NCI-H2171 treated with DMSO at 0.1 percent for 48 hours (cell line): ENCODE measurements around the gene HDAC4.

Experiments
- DNase-seq: peaks from one replicate; lab custom pipeline; 2025; lab: John Stamatoyannopoulos, UW

Gene HDAC4

DNA sequence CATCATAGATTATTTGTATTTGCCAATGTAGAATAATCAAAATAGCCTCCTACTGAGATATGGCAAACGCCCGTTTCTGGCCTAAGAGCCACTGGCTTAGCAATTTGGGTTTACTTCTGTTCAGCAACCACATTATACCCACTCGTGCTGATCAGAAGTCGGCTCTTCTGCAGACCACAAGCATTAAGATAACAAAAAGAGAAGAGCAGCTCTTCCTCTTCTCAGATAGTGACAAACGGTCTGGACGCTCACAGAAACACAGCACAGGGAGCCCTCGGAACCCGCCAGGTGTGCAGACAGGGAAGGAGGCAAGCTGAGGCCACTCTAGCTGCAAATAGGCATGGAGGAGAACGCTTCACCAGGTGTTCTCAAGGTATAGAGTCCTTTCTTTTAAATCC lies 164.0 kb downstream of the HDAC4 start:
- no peak for DNase-seq

DNA sequence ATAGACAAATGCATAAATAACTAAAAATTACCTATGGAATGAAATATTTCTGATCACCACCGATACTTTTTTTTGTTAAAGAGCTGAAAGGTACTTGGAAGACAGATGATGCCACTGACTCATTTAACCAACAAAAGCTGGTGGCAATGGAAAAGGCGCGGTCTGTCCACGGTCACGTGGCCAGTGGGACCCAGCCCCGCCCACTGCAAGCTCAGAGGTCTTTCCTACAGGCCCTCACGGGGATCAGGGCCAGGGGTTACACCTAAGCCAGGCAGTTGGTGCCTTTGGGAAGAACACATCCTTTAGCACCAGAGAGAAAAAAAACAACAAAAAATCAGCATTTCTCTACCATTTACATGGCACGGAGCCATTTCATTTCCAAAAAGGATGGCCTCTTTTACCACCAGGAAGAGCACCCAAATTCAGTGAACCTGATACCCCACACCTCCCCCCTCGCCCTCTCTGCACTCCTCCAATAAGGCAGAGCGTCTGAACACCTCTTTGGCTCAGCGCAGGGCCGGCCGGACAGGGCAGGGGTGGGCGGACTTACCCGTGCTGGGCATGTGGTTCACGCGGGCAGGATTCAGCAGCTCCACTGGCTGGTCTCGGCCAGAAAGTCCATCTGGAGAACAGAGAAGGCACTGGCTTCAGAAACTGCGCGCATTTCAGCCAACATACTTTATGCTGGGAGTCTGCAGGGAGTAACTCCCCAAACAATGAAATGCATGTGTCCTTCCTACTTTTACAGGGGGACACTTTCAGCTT lies 164.6 kb downstream of the HDAC4 start:
- DNase-seq, result no peak

DNA sequence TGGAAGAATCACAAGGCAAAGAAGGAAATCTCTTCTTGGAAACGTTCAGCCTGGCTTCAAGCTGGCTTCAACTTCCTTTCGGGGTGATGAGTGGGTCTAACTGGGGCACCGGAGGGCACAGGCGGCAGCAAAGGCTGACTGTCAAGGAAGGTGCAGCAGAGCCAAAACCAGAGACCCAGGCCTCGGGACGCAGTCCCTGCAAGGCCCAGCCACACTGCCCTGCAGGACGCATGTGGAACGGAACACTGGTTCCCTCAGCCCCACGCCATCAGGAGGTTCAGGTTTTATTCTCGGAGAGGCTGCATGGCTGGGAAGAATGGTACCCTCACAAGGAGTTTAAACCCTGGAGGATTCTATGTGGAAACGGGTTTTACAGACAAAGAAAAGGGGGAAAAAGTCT lies 165.5 kb downstream of the HDAC4 start:
- no peak for DNase-seq

DNA sequence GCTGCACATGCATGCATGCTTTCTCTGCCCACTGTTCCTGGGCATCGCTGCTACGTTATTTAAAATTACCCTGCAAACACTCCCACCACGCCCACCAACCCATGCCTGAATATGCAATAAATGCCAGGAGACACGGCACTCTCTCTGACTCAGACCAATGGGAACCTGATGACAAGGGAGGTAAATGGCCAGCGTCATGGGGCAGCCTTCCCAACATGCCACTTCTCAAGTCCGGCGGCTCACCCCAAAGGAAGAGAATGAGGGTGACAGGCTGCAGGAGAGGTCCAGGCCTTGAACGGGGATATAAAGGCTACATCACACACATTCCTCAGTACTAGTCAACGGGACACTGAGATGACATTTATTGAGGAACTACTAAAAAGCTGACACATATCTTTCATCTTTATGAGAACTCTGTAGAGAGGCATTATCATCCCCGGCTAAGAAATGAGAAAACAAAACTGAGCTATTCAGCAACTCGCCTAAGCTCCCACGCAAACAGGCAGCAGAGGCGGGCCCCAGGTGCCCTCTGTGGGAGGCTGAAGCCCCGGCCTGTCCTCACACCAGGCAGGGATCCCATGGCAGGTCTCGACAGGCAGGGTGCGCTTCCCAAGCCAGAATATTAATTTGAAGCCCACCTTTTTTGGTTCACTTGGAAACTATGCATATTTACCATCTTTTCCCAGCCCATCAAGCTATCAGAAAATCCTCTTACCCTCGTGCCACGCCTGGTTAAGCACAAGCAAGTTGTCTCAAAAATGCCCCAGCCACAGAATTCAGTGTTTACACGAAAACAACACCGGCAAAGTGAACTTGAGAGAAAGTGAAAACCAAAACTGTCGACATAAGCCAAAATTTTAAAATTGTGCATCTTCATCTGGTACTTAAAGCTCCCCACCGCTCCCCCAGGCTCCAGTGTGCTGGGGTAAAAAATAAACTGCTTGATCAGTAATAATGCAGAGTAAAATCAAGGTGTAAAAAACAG lies 166.3 kb downstream of the HDAC4 start:
- no peak for DNase-seq

DNA sequence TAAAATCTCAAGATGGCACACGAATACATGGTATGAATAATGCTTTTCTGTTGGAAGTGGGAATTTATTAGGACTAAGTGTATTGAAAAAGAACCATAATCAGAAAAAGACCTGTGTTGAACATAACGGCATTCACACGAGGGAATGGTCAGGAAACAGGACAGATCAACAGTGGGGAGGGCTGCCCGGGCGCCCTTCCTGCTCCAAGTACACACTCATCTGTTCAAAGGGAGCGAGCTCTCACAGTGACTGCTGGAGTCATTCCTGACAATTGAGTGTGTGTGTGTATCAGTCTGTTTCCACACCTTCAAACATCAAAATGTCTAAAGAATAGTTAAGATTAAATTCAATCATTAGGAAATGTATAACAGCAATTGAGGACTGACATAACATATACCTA lies 167.2 kb downstream of the HDAC4 start:
- no peak for DNase-seq

DNA sequence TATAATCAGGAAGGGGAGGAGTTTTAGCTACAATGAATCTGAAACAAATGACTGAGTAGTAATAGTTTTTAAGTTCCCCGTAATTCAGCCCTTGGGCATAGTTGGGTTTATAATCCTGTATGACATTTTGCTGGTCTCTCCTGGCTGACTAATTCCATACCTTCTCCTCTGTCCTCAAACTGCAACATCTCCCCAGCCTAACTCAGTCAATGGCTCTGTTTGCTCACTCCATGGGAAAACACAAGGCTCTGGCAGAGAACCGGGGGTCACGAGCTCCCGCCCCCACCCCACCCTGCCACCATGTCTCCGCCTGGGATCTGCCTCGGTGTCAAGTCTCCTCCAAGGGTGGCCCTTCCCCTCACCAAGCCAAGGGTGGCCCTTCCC lies 168.6 kb downstream of the HDAC4 start:
- no peak for DNase-seq

DNA sequence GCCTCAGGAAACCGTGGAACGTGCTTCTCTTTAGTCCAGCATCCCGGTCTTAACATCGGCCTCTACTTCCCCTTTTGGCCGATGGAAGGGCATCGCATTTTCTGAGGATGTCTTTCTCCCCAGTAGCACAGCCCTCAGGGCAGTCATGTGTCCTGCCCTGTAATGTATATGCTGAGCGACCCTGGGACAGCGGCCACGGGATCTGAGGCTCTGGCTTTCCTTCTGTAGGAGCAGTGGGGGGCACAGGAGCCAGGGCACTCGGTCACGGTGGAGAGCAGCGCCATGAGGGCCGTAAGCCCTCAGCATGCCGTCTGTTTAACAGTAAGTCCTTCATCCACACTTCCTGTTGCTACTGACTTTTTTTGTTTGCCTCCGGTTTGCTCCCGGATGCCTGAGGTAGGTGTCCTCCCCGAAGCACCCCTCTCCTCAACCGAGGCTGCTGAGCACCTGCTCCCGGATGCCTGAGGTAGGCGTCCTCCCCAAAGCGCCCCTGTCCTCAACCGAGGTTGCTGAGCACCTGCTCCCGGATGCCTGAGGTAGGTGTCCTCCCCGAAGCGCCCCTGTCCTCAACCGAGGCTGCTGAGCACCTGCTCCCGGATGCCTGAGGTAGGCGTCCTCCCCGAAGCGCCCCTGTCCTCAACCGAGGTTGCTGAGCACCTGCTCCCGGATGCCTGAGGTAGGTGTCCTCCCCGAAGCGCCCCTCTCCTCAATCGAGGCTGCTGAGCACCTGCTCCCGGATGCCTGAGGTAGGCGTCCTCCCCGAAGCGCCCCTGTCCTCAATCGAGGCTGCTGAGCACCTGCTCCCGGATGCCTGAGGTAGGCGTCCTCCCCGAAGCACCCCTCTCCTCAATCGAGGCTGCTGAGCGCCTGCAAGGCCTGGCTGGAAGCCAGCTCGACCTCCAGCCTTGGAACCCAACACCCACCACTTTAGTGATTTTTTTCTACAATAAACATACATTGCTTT lies 169.3 kb downstream of the HDAC4 start:
- DNase-seq, result no peak

DNA sequence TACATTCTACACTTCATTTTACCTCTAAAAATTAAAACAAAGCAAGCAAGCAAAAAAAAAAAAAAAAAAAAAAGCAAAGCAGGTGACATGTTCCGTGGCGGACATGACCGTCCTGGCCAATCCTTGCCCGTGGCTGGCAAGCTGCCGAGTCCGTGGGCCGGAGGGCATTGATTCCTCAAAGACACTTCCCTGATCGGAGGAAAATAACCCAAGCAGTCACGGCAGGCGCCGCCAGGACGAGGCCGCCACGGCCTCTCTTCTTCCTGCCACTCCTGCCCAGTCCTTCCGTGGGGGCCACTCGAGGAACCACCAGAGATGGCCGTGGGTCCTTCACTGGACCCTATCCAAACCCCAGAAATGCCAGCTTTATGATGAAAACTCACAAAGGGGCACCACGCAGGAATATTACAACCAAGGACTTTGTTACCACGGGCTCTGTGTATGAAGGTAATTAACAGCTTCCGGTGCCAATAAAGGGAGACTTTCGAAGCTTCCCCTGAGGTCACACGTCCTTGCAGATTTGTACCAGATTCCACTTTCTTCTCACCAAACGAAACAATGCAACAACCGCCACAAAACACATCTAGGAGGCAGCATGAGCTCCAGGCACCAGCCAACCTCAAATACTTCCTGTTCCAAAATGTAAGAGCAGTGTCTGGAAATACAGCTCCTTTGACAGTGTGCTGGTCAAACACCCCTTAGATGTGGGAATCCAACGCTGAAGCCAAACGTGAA lies 170.3 kb downstream of the HDAC4 start:
- no peak for DNase-seq

DNA sequence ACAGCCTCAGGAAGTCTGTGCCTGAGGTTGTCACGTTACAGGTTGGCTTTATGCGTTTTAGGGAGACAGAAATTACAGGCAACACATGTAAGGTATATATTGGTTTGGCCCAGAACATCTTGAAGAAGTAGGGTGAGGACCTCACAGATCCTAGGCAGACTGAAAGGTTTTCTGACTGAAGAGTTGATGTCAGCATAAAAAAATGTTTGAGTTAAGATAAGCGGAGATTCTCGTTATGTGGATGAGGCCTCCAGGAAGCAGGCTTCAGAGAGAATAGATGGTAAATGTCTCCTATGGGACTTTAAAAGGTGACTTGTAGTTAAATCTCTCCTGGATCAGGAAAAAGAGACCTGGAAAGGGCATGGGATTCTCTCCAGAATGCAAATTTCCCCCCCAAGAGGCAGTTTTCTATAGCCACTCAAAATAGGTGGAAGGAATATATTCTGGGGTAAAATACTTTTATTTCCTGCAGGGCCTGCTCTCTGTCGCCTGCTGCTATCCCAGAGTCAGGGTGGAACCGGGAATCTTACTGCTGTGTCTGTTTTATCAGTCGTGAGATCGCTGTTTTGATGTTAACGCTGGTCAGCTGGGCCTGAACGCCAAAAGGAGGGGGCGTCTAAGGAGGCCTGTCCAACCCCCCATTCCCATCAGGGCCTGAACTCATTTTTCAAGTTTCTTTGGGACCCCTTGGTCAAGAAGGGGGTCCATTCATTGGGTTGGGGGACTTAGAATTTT lies 171.1 kb downstream of the HDAC4 start:
- no peak for DNase-seq

DNA sequence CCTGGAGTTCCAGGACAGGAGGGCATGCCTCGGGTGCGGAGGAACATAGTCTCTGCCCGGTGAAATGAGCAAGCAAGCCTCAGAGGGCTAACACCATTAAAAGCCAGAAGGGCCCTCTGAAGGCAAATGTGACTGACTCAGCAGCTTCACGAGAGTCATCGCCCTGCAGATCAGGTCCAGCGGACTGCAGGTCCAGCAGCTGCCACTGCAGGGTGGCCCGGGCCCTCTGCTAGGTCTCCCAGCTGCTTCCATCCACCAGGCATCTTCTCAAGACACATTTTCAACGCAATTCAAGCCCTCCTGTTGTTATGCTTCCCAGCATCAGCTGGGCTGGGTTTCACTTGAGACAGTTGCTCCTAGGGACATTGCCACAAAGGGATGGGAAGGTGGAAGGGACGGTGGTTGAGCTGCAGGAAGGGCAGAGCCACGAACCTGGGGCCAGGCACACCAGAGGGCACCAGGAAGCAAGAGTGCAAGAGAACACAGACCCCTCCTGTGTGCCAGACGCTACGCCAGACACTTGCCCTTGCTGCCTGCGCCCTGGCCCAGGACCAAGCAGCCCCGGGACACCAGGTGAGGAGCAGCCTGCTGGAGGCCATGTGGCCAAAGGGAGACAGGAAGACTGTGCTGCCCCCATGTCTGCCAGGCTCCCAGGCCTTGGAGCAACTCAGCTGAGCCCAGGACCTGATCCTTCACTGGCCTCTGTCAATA lies 173.0 kb downstream of the HDAC4 start:
- DNase-seq, result no peak

DNA sequence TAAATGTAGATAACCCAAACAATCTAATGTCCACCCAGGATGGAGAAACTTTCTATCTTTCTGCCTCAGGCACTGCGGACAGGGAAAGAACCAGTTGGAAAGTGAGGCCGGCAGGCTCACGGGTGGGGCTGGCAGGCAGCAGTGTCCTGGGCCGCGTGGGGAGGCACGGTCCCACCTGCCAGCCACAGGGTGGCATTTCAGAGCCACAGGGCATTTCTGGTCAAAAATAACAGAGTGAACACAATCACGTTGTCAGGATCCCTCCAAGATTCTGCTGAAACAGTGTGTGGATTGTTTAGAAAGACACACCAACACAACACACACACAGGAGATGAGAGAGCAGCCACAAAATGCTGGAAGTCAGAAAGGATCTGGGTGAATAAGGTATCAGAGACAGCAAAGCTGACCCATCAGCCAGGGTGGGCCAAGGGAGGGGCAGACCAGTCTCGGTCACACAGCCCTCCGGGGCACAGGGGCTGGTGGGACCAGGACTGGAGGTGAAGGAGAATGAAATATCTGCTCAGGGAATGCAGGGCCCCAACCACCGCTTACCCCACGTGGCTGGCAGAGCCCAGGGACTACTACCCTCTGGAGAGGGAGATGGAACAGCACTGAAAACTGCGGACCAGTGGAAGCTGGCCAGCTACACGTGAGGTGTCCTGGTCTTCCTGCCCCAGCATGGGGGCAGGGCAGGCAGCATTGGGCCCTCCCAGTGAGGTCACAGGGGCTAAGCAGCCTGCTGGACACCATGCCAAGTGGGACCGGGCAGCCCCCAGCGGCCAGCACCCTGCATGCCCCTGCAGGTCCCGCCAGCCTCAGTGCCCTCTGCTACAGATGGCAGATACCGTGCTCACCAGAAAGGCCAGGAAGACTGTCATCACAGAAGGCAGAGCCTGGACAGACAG lies 173.9 kb downstream of the HDAC4 start:
- no peak for DNase-seq

DNA sequence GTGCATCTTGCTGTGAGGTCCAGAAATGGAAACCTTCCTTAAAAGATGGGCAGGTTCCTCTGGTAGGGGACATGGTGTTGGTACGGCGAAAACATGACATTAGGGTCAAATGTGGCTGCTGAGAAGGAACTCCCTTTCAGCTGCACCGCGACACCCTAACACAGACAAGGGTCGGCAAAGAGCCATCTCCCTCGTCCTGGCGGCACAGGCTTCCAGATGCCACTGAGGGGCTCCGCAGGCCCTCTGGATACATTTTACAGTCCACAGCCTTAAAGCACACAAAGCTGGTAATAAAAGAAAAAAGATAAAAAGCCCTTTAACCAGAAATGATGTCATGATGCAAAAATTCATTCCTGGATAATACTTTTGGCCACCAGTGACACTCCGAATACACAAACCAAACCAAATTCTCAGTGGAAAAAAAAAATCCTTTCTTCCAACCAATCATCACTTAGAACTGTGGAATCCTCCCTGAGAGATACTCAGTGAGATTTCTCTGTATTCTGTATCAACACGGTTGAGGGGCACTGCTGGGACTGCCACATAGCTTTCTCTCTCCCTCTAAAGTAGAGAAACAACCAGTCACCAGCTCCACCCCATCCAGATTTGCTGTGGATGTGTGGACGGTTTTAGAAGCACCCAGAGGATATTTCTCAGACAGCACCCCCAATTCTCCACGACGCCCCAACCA lies 174.8 kb downstream of the HDAC4 start:
- no peak for DNase-seq

DNA sequence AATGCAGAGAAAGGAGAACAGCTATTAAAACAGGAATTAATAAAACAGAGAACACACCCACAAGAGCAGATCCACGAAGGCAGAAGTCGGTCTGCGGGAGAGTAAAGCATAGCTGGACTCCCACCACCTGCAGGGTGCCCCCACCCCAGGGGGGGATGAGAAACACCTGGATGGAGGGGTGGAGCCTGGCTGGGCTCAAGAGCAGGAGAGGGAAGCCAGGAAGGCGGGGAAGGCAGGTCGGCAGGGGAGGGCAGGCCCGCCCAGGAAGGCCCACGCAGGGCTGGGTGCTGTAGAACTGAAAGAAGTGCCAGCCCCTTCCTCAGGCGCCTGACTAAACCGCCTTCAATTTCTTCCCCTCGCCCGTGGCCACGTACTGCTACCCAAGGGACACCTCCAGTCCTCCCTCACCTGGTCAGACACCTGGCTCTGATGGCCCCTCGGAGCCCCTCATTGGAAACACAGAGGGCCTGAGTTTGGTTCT lies 175.4 kb downstream of the HDAC4 start:
- no peak for DNase-seq

DNA sequence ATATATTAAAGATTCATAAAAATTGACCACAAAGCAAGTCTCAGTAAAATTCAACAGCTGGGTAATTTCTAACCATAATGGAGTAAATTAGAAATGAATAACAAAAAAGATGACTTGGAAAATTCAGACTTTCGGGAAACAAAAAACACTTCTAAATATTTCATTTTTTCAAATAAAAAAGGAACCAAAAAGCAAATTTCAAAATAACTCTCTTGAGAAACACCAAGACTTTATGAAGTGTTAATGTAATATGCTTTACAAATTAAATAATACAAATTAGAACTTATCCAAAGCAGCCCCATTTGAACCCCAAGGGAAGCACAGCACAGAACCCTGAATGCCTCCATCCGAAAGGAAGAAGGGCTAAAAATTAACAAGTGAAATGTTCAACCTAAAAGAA lies 175.9 kb downstream of the HDAC4 start:
- no peak for DNase-seq

DNA sequence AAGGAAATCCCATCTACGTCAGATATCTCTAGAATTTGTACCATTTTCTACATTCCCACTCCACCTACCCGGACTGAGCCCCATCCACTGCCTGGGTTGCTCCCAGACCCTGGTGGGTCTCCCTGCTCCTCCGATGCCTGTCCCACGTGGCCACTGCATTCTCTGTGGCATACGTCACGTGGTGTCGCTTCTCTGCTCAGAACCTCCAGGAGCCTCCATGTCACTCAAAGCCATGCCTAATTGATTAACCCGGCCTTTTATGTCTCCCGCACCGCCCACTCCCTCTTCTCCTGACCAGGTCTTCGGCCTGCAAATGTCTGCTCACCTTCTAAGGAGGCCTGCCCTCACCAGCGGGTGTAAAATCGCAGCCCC lies 176.6 kb downstream of the HDAC4 start:
- no peak for DNase-seq

DNA sequence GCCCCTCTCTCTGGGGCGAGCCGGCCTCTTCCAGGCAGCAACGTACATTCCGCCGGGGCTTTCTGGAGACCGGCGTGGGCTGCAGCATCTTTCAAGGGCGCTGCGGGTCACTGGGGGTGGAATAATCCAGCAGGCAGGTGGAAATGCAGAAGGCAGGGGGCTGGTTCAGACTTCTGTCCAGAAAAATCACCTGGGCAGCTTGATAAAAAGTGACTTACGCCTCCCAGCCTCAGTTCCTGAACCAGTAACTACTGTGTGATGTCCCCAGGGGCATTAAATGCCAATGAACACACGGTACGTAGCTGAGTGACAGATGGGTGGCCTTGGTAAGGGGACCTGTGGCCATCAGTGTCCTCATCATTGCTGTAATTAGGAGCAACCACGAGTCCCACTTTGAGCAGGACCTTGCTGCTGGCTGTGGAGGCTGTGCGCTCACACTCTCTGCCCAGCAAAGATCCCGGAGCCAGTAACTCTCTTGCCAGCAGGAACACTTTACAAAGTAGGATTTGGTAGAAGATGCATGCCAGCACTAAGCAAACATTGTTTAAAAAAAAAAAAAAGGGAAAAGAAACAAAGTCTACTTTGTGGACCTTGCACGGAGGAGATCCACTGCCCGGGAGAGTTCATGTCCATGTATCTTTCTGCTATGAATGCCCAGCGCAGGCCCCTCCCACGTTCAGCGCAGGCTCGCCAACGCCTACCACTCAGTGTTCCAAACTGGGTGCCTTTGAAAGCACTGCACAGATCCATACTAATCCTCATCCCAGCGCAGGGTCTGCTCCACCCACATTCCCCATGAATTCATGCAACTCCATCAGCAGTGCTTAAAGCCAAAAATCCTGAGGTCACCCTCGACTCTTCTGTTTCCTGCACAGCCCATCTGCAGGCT lies 177.3 kb downstream of the HDAC4 start:
- no peak for DNase-seq

DNA sequence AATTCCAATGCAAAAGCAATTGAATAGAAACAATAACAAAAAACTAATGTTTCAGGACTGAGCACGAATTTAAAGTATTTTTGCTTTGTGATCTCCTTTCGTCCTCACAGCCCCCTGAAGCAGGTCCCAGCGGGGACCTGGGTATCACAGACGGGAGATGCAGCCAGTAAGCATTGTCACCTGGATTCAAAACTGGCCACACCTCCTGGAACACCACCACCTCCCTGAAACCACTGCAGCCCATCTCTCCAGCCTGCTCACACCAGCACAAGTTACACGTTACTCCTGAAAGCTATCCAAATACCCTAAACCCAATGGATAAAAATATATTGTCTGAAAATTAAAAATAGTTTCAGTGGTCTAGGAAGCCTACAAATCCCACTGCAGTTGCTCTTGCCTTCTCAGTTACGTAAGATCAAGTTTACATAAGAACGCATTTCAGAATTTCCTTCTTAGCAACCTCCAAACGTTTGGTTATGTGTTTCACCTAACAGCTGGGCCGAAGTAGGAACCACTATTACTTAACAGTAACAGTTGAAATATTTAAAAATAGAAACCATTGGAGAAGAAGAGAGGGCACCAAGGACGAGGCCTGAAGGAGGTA lies 178.0 kb downstream of the HDAC4 start:
- peak; percentile 2 for DNase-seq
